H9 (cell line): ENCODE data around the gene C16orf78. TPM values are rescaled to one million over a fixed set of nuclear protein-coding genes. Genes with fewer than 3 reads are reported as not detected.

Experiments
- DNase-seq: peaks from one replicate; pipeline ENCODE4 v3.0.0-alpha.2; 2017
- H2AFZ ChIP-seq: one replicate; pipeline ENCODE4 v1.6.1; 2013; ENCODE audit warnings: mild to moderate bottlenecking, low read length, control low read depth, moderate library complexity
- H2AK5ac ChIP-seq: 2 replicates; pipeline ENCODE4 v1.6.1; 2013; ENCODE audit warnings: low read length, control low read depth, mixed read lengths; ENCODE audit not compliant: insufficient read length
- H2BK120ac ChIP-seq: one replicate; pipeline ENCODE4 v1.6.1; 2013; ENCODE audit warnings: low read depth, mild to moderate bottlenecking, low read length, control low read depth, inconsistent platforms; ENCODE audit not compliant: poor library complexity, severe bottlenecking
- H2BK12ac ChIP-seq: 2 replicates; pipeline ENCODE4 v1.6.1; 2013; ENCODE audit warnings: low read length, control low read depth, mixed read lengths, low read depth; ENCODE audit not compliant: insufficient read length
- H2BK15ac ChIP-seq: 2 replicates; pipeline ENCODE4 v1.6.1; 2013; ENCODE audit warnings: low read depth, low read length, control low read depth
- H2BK20ac ChIP-seq: one replicate; pipeline ENCODE4 v1.6.1; 2013; ENCODE audit warnings: low read depth, mild to moderate bottlenecking, low read length, control low read depth, inconsistent platforms; ENCODE audit not compliant: poor library complexity, severe bottlenecking
- H2BK5ac ChIP-seq: 2 replicates; pipeline ENCODE4 v1.6.1; 2013; ENCODE audit warnings: low read length, control low read depth, mixed read lengths; ENCODE audit not compliant: insufficient read length
- H3K14ac ChIP-seq: 2 replicates; pipeline ENCODE4 v1.6.1; 2013; ENCODE audit warnings: low read length, control low read depth; ENCODE audit not compliant: insufficient read depth
- H3K18ac ChIP-seq: 2 replicates; pipeline ENCODE4 v1.6.1; 2013; ENCODE audit warnings: low read depth, mild to moderate bottlenecking, mixed read lengths, low read length, control low read depth; ENCODE audit not compliant: insufficient read length
- H3K23ac ChIP-seq: 2 replicates; pipeline ENCODE4 v1.6.1; 2013; ENCODE audit warnings: low read length, control low read depth, mixed read lengths, low read depth; ENCODE audit not compliant: insufficient read length
- H3K23me2 ChIP-seq: 2 replicates; pipeline ENCODE4 v1.6.1; 2013; ENCODE audit warnings: low read depth, mild to moderate bottlenecking, mixed read lengths, low read length, control low read depth; ENCODE audit not compliant: insufficient read length, poor library complexity, severe bottlenecking
- H3K27ac ChIP-seq: 2 replicates; pipeline ENCODE4 v1.5.1; 2013; ENCODE audit warnings: low read length, control low read depth, mixed read lengths, low read depth; ENCODE audit not compliant: insufficient read length
- H3K27me3 ChIP-seq: 2 replicates; pipeline ENCODE4 v1.6.1; 2013; ENCODE audit warnings: low read length, control low read depth, inconsistent platforms; ENCODE audit not compliant: insufficient read depth
- H3K4ac ChIP-seq: 2 replicates; pipeline ENCODE4 v1.6.1; 2013; ENCODE audit warnings: low read depth, mild to moderate bottlenecking, control low read depth, inconsistent platforms, low read length, moderate library complexity
- H3K4me1 ChIP-seq: 2 replicates; pipeline ENCODE4 v1.6.1; 2013; ENCODE audit warnings: low read length, control low read depth, inconsistent platforms; ENCODE audit not compliant: insufficient read depth
- H3K4me2 ChIP-seq: 2 replicates; pipeline ENCODE4 v1.6.1; 2013; ENCODE audit warnings: low read length, control low read depth, mixed read lengths; ENCODE audit not compliant: insufficient read length, insufficient read depth
- H3K56ac ChIP-seq: 2 replicates; pipeline ENCODE4 v1.6.1; 2013; ENCODE audit warnings: low read depth, mild to moderate bottlenecking, mixed read lengths, low read length, control low read depth; ENCODE audit not compliant: insufficient read length
- H3K79me1 ChIP-seq: 2 replicates; pipeline ENCODE4 v1.6.1; 2013; ENCODE audit warnings: low read depth, mild to moderate bottlenecking, moderate library complexity, low read length, control low read depth, inconsistent platforms; ENCODE audit not compliant: insufficient read depth, poor library complexity, severe bottlenecking
- H3K79me2 ChIP-seq: 2 replicates; pipeline ENCODE4 v1.6.1; 2013; ENCODE audit warnings: low read length, control low read depth, inconsistent platforms; ENCODE audit not compliant: insufficient read depth
- H3K9ac ChIP-seq: 2 replicates; pipeline ENCODE4 v1.6.1; 2013; ENCODE audit warnings: low read length, control low read depth, mixed read lengths; ENCODE audit not compliant: insufficient read length; ENCODE audit errors: extremely low read depth
- H3K9me3 ChIP-seq: one replicate; pipeline ENCODE4 v1.6.1; 2013; ENCODE audit warnings: low read depth, low read length, inconsistent platforms; ENCODE audit not compliant: control insufficient read depth
- H3T11ph ChIP-seq: one replicate; pipeline ENCODE4 v1.6.1; 2013; ENCODE audit warnings: mild to moderate bottlenecking, low read length, control low read depth, inconsistent platforms
- H4K20me1 ChIP-seq: one replicate; pipeline ENCODE4 v1.6.1; 2013; ENCODE audit not compliant: control insufficient read depth, insufficient read length, insufficient read depth
- H4K5ac ChIP-seq: 2 replicates; pipeline ENCODE4 v1.6.1; 2013; ENCODE audit warnings: low read depth, mild to moderate bottlenecking, mixed read lengths, low read length, control low read depth; ENCODE audit not compliant: insufficient read length
- H4K8ac ChIP-seq: replicated peaks from 2 replicates; pipeline ENCODE4 v1.6.1; 2013; ENCODE audit warnings: low read length, control low read depth, mixed read lengths, low read depth; ENCODE audit not compliant: insufficient read length
- H4K91ac ChIP-seq: 2 replicates; pipeline ENCODE4 v1.6.1; 2013; ENCODE audit warnings: low read depth, mild to moderate bottlenecking, moderate library complexity, mixed read lengths, low read length, control low read depth; ENCODE audit not compliant: insufficient read length
- H3K27ac Mint-ChIP-seq, 3 experiments: 2 replicates in 2 of 3; 3 replicates in 1 of 3; pipeline ENCODE4 v1.8.0; 2020 to 2021; ENCODE audit warnings: mixed read lengths in 3 of 3, mild to moderate bottlenecking in 1 of 3, moderate library complexity in 1 of 3
- H3K27me3 Mint-ChIP-seq: 2 replicates; pipeline ENCODE4 v1.8.0; 2021; ENCODE audit warnings: low read depth, mild to moderate bottlenecking, moderate library complexity, mixed read lengths
- H3K36me3 Mint-ChIP-seq, 3 experiments: 2 replicates in 2 of 3; 3 replicates in 1 of 3; pipeline ENCODE4 v1.8.0; 2020 to 2021; ENCODE audit warnings: low read depth in 3 of 3, mixed read lengths in 3 of 3; ENCODE audit not compliant: insufficient read depth in 1 of 3
- H3K4me1 Mint-ChIP-seq, 2 experiments: 2 replicates each; pipeline ENCODE4 v1.8.0; 2020; ENCODE audit warnings: mixed read lengths in 2 of 2
- H3K4me3 Mint-ChIP-seq, 2 experiments: 2 replicates in 1 of 2; 3 replicates in 1 of 2; pipeline ENCODE4 v1.8.0; 2020 to 2021; ENCODE audit warnings: mild to moderate bottlenecking in 2 of 2, mixed read lengths in 2 of 2, moderate library complexity in 1 of 2
- H3K9me3 Mint-ChIP-seq, 2 experiments: 2 replicates in 1 of 2; 3 replicates in 1 of 2; pipeline ENCODE4 v1.8.0; 2020; ENCODE audit warnings: mild to moderate bottlenecking in 2 of 2, mixed read lengths in 2 of 2, moderate library complexity in 1 of 2
- CTCF ChIP-seq: fragments of 200-600 bp; sonication (generic); conservative IDR thresholded peaks from 3 replicates; pipeline ENCODE4 v1.8.0; 2021; ENCODE audit warnings: antibody characterized with exemption, mild to moderate bottlenecking
- WGBS: extraction: QIAGEN DNeasy Blood & Tissue Kit; methylation state at CpG from one replicate; pipeline ENCODE4 v1.1.7; 2013; ENCODE audit warnings: missing lambda C conversion rate, low lambda C conversion rate, mixed read lengths; ENCODE audit not compliant: insufficient read length; ENCODE audit errors: extremely low coverage; 5-methylcytosine and 5-hydroxymethylcytosine counted together
- total RNA-seq: library from RNA; stranded (reverse); gene quantifications from 2 replicates; pipeline ENCODE4 v1.2.1, GENCODE V29; 2021

The C16orf78 gene
- total RNA-seq, 1 experiment from 2014 or later, result not detected

- DNase-seq, result no peak
Observed at GRCh38 chr16:49396206-49396720, 22.7 kb downstream of the C16orf78 start.

More at GRCh38 chr16:49396206-49396720, 22.7 kb downstream of the C16orf78 start:
- no peak overlapping the region for H3K27ac ChIP-seq
- no peak for TF ChIP-seq CTCF
- H2BK12ac ChIP-seq, result no peak overlapping the region
- no peak overlapping the region for H4K8ac ChIP-seq
- no peak overlapping the region for H3K23ac ChIP-seq
- H3K18ac ChIP-seq, result no peak overlapping the region
- H2AK5ac ChIP-seq, result no peak overlapping the region
- no peak overlapping the region for H3T11ph ChIP-seq
- no peak overlapping the region for H2BK5ac ChIP-seq
- H3K4me3 Mint-ChIP-seq, result no peak overlapping the region
- no peaks in the 10 kb centered on the region for H3K27me3 ChIP-seq
- H3K4ac ChIP-seq, result no peak overlapping the region
- H2BK20ac ChIP-seq, result no peak overlapping the region
- no peaks in the 10 kb centered on the region for H3K36me3 Mint-ChIP-seq
- H3K23me2 ChIP-seq, result no peaks in the 10 kb centered on the region
- H3K56ac ChIP-seq, result no peak overlapping the region
- H3K14ac ChIP-seq, result no peak overlapping the region
- H3K4me2 ChIP-seq, result no peak overlapping the region
- no peaks in the 10 kb centered on the region for H3K4me1 ChIP-seq
- H3K27ac Mint-ChIP-seq, result no peak overlapping the region
- no peak overlapping the region for H4K91ac ChIP-seq
- no peak overlapping the region for H2AFZ ChIP-seq
- H2BK120ac ChIP-seq, result no peak overlapping the region
- no peak overlapping the region for H3K9ac ChIP-seq
- no peaks in the 10 kb centered on the region for H3K79me1 ChIP-seq
- H4K20me1 ChIP-seq, result no peaks in the 10 kb centered on the region
- peaks cover 0 to 3% of the 10 kb centered on the region in 2 experiments; a peak in 1 of 4 replicates for H3K4me1 Mint-ChIP-seq
- H3K9me3 Mint-ChIP-seq, result no peaks in the 10 kb centered on the region
- no peak overlapping the region for H4K5ac ChIP-seq
- no peak overlapping the region for H2BK15ac ChIP-seq
- H3K9me3 ChIP-seq, result no peaks in the 10 kb centered on the region
- H3K79me2 ChIP-seq, result no peaks in the 10 kb centered on the region
- WGBS, result no CpG with 5 or more reads among the region's 12 CpGs
- peaks cover 10% of the 10 kb centered on the region for H3K27me3 Mint-ChIP-seq
